ENCODE results near the gene MMEL1. TPM values are rescaled to one million over a fixed set of nuclear protein-coding genes. Genes with fewer than 3 reads are reported as not detected.

The MMEL1 gene
- polyA plus RNA-seq, 1 donor from 2014 or later, result 5.2 TPM

DNA sequence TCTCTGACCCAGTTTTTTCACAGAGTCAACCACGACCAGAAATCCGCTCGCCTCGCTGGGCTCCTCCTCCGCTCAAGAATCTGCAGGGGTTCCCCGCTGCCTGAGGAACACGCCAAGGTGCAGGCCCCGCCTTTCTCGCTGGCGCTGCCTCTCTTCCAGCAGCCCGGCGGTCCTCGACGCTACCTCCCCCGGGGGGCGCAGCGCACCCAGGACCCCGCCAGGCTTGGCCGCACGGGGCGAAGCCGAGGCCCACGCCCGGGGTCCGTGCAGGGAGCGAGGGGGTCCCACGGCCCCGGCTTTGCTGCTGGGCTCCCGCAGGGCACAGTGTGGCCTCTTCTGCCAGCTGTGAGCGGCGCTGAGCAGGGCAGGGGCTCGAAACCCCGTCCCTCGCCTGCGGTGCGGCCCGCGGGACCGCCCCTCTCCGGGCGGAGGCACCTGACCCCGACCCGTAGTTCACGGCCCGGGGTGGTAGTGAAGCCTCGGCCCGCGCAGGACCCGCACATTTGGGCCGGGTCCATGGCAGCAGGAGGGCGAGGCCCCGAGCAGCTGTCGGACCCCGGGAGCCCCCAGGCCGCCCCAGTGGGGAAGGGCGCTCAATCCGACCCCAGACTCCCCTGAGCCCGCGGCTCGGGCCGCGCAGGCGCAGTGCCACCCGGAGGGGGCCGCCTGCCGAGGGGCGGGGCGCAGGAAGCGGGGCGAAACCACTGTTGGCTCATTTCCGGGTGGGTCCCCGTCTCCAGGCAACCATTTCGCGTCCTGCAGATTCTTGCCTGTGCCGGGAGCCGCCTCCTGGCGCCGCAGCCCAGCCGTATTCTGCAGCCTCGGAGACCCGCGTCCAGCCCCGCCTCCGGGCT, 10.0 kb upstream of the MMEL1 start (continued):
- peak; percentile 42 for TF ChIP-seq SMC3 (conservative IDR thresholded peaks at IDR 0.05; ENCODE audit: poor library complexity)

DNA sequence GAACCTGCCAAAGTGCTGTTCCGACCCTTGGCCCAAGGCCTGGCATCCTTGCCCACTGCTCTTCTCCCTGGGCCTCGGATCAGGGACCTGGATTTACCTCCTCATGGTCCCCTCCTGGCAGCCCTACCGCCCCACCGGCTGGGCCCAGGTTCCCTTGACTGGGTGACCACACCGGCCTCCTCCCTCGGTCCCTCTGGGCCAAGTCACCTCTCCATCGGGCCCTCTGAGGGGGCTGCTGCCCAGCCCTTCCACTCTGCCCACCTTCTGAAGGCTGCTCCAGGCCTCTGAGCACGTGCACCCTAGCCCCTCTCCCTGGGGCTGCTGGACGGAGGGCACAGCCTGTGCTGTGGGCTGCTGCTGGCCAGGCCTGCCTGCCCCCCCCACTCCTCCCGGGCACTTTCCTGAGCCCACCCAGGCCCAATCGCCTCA, 9.3 kb upstream of the MMEL1 start:
- Histone ChIP-seq H3K79me2 (replicated peaks; ENCODE audit: insufficient read depth, low read length) (peaks cover 9% of the 10 kb centered on the region), H3K4me2 (ENCODE audit: low read length) (peak overlapping the region; percentile 87), H3K9ac (ENCODE audit: low read length) (peak overlapping the region; percentile 91), H3K9me2 (ENCODE audit: insufficient read depth, low read length) (no peaks in the 10 kb centered on the region), H3F3A (ENCODE audit: insufficient read depth, low read length, poor library complexity, severe bottlenecking) (no peaks in the 10 kb centered on the region), H4K20me1 (ENCODE audit: insufficient read depth) (no peaks in the 10 kb centered on the region), H3K27me3 (ENCODE audit: insufficient read depth, low read depth, low read length) (no peaks in the 10 kb centered on the region), H3K27ac (ENCODE audit: low read length) (peak overlapping the region; percentile 78), H3K9me3 (ENCODE audit: low read length) (no peaks in the 10 kb centered on the region), H3K36me3 (ENCODE audit: insufficient read depth, low read length) (no peaks in the 10 kb centered on the region), H3K4me3 (ENCODE audit: low read length) (peak overlapping the region; percentile 97), H2AFZ (ENCODE audit: low read depth, low read length) (peak overlapping the region; percentile 84)
- TF ChIP-seq EP300 (conservative IDR thresholded peaks at IDR 0.05; ENCODE audit: poor library complexity, severe bottlenecking) (no peak), MXI1 (conservative IDR thresholded peaks at IDR 0.05; ENCODE audit: poor library complexity, severe bottlenecking) (no peak), POLR2AphosphoS5 (IDR thresholded peaks at IDR 0.05) (no peak), SMC3 (conservative IDR thresholded peaks at IDR 0.05; ENCODE audit: poor library complexity) (no peak), TAF1 (IDR thresholded peaks at IDR 0.05; ENCODE audit: low read depth) (no peak), EZH2 (IDR thresholded peaks at IDR 0.05; ENCODE audit: borderline replicate concordance, insufficient read depth, low read length, poor library complexity, severe bottlenecking) (no peak), RAD21 (conservative IDR thresholded peaks at IDR 0.05) (no peak)
- TF ChIP-seq, protein P1, sequence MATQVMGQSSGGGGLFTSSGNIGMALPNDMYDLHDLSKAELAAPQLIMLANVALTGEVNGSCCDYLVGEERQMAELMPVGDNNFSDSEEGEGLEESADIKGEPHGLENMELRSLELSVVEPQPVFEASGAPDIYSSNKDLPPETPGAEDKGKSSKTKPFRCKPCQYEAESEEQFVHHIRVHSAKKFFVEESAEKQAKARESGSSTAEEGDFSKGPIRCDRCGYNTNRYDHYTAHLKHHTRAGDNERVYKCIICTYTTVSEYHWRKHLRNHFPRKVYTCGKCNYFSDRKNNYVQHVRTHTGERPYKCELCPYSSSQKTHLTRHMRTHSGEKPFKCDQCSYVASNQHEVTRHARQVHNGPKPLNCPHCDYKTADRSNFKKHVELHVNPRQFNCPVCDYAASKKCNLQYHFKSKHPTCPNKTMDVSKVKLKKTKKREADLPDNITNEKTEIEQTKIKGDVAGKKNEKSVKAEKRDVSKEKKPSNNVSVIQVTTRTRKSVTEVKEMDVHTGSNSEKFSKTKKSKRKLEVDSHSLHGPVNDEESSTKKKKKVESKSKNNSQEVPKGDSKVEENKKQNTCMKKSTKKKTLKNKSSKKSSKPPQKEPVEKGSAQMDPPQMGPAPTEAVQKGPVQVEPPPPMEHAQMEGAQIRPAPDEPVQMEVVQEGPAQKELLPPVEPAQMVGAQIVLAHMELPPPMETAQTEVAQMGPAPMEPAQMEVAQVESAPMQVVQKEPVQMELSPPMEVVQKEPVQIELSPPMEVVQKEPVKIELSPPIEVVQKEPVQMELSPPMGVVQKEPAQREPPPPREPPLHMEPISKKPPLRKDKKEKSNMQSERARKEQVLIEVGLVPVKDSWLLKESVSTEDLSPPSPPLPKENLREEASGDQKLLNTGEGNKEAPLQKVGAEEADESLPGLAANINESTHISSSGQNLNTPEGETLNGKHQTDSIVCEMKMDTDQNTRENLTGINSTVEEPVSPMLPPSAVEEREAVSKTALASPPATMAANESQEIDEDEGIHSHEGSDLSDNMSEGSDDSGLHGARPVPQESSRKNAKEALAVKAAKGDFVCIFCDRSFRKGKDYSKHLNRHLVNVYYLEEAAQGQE (IDR thresholded peaks at IDR 0.05; ENCODE audit: borderline replicate concordance), result no peak
- TF ChIP-seq, protein P2, sequence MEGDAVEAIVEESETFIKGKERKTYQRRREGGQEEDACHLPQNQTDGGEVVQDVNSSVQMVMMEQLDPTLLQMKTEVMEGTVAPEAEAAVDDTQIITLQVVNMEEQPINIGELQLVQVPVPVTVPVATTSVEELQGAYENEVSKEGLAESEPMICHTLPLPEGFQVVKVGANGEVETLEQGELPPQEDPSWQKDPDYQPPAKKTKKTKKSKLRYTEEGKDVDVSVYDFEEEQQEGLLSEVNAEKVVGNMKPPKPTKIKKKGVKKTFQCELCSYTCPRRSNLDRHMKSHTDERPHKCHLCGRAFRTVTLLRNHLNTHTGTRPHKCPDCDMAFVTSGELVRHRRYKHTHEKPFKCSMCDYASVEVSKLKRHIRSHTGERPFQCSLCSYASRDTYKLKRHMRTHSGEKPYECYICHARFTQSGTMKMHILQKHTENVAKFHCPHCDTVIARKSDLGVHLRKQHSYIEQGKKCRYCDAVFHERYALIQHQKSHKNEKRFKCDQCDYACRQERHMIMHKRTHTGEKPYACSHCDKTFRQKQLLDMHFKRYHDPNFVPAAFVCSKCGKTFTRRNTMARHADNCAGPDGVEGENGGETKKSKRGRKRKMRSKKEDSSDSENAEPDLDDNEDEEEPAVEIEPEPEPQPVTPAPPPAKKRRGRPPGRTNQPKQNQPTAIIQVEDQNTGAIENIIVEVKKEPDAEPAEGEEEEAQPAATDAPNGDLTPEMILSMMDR (IDR thresholded peaks at IDR 0.05; ENCODE audit: poor library complexity, severe bottlenecking), result no peak
